ENCODE results near the gene CACNA1G. TPM values are rescaled to one million over a fixed set of nuclear protein-coding genes. Genes with fewer than 3 reads are reported as not detected.

The CACNA1G gene
- total and polyA plus RNA-seq, 3 donors from 2014 or later, result 1.3 to 1.7 (median 1.7) TPM

DNA sequence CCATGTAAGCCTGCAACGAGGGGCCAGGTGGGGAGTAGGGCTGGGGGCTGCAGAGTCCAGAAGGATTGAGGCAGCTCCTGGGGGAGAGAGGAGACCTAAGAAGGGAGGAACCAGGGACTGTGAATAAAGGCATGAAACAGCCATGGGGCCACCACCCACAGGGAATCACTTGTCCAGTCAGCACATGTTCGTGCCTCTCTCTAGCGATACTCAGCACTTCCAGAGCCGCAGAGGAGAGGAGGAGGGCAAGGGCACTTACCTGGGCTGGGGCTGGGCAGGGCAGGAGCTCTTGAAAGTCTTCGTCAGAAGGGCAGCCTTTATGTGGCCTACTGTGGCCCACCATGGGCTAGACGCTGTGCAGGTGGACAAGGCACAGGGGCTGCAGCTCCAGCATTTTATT lies 24.2 kb downstream of the CACNA1G start:
- H3K4me1 ChIP-seq, result peaks cover 24% of the 10 kb centered on the region
- no peaks in the 10 kb centered on the region for H3K36me3 ChIP-seq (ENCODE audit: low read depth, missing control alignments)
- 78 to 85% methylated on average over 6 of the region's 6 CpGs for WGBS, 2 donors
- no peaks in the 10 kb centered on the region for H3K9me3 ChIP-seq
- no peak overlapping the region for H3K27ac ChIP-seq
- H3K27me3 ChIP-seq, result no peaks in the 10 kb centered on the region
- TF ChIP-seq, protein P1, sequence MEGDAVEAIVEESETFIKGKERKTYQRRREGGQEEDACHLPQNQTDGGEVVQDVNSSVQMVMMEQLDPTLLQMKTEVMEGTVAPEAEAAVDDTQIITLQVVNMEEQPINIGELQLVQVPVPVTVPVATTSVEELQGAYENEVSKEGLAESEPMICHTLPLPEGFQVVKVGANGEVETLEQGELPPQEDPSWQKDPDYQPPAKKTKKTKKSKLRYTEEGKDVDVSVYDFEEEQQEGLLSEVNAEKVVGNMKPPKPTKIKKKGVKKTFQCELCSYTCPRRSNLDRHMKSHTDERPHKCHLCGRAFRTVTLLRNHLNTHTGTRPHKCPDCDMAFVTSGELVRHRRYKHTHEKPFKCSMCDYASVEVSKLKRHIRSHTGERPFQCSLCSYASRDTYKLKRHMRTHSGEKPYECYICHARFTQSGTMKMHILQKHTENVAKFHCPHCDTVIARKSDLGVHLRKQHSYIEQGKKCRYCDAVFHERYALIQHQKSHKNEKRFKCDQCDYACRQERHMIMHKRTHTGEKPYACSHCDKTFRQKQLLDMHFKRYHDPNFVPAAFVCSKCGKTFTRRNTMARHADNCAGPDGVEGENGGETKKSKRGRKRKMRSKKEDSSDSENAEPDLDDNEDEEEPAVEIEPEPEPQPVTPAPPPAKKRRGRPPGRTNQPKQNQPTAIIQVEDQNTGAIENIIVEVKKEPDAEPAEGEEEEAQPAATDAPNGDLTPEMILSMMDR (IDR thresholded peaks at IDR 0.05), result no peak
- H3K4me3 ChIP-seq, result no peak overlapping the region
- no peak for DNase-seq
- intact Hi-C loops (cut with DNase I; ENCODE audit: low total_unique reads), result no loop called here

DNA sequence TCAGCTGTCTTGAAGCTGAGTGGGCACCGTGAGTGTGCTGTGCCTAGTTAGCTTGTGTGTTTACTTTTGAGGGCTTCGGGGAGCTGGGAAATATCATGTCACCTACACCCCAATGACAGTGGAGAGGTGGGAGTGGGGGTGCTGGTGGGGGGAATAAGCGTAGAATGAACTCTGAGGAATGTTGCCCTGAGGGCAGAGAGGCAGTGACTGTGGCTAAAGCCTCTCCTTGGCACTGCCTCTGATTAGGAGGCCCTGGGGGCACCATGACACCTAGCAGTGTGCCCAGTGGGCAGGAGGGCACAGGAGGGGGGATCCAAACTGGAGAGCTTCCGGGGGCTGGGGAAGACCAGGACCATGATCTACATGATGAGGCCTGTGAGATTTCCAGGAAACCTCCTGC lies 24.8 kb downstream of the CACNA1G start:
- Histone ChIP-seq H3K27ac (no peak overlapping the region), H3K4me1 (peaks cover 29% of the 10 kb centered on the region), H3K36me3 (ENCODE audit: low read depth, missing control alignments) (no peaks in the 10 kb centered on the region), H3K4me3 (no peak overlapping the region), H3K9me3 (no peaks in the 10 kb centered on the region), H3K27me3 (no peaks in the 10 kb centered on the region)
- 88 to 92% methylated on average over 4 of the region's 4 CpGs for WGBS, 2 donors
- TF ChIP-seq, protein P1 (IDR thresholded peaks at IDR 0.05), result no peak
- TF ChIP-seq POLR2A (IDR thresholded peaks at IDR 0.05), result no peak
- DNase-seq, result no peak
- intact Hi-C loops (cut with DNase I; ENCODE audit: low total_unique reads), result no loop called here

DNA sequence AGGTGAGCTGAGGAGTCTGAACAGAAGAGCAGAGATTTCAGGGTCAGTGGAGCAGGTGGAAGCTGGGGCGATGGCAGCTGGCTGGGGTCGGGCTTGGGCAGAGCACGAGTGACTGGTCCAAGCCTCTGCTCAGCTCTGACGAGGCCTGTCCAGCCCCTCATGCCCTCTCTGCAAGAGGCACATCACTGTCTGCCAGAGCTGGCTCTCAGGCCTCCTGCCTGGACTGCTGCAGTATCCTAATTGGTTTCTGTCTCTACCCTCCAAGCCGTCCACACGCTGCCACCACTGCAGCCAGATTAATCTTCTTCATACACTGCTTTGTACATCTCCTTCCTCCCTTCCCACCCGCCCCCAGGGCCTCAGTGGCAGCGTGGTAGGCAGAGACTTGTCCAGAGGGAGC lies 25.4 kb downstream of the CACNA1G start:
- no peaks in the 10 kb centered on the region for H3K36me3 ChIP-seq (ENCODE audit: low read depth, missing control alignments)
- no peaks in the 10 kb centered on the region for H3K9me3 ChIP-seq
- WGBS, 2 donors, result 78 to 93% methylated on average over 8 of the region's 8 CpGs
- H3K4me1 ChIP-seq, result peaks cover 29% of the 10 kb centered on the region
- no peak for TF ChIP-seq POLR2A (IDR thresholded peaks at IDR 0.05)
- TF ChIP-seq, protein P1 (IDR thresholded peaks at IDR 0.05), result no peak
- H3K4me3 ChIP-seq, result no peak overlapping the region
- no peak for DNase-seq
- H3K27ac ChIP-seq, result no peak overlapping the region
- intact Hi-C loops (cut with DNase I; ENCODE audit: low total_unique reads), result no loop called here
- H3K27me3 ChIP-seq, result no peaks in the 10 kb centered on the region

DNA sequence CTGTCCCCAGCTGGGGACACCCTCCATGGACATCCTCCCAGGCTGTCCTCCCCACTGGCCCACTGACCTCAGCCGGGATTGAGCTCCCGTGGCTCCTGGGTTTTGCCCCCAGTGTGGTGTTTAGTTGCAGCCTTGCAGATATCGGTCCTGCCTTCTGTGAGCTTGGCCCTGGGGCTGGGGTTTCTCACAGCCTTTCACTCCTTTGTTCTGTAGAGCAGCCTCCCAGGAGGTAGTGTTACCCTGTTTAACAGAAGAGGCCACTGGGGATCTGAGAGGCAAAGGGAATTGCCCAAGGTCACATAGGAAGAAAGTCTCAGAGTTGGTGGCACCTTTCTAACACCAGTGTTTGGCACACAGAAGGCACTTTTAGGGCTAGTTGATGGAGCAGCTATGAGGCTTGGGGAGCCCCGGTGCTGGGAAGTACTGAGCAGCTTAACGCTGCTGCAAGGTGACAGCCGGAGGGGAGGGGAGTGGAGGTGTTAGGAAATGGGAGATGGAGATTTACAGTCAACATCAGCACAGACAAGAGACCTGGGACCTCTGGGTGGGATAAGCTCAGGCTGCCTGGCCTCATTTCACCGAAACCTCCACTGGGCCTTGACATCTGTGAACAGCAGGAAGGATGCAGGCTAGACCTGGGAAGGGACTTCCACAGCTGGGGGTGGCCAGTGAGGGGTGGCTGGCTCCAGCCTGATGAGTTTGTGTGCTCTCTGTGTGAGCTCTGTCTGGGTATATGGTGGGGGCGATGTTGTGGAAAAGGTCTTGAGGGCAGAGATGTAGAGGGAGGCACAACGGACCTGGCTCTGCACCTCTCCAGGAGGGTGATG lies 26.1 kb downstream of the CACNA1G start:
- TF ChIP-seq, protein P1 (IDR thresholded peaks at IDR 0.05), result no peak
- TF ChIP-seq POLR2A (IDR thresholded peaks at IDR 0.05), result no peak
- Histone ChIP-seq H3K4me1 (peaks cover 29% of the 10 kb centered on the region), H3K4me3 (no peak overlapping the region), H3K36me3 (ENCODE audit: low read depth, missing control alignments) (no peaks in the 10 kb centered on the region), H3K27ac (no peak overlapping the region), H3K9me3 (no peaks in the 10 kb centered on the region), H3K27me3 (no peaks in the 10 kb centered on the region)
- intact Hi-C loops (cut with DNase I; ENCODE audit: low total_unique reads), result no loop called here
- WGBS, 2 donors, result 79 to 82% methylated on average over 9 of the region's 9 CpGs
- no peak for DNase-seq

DNA sequence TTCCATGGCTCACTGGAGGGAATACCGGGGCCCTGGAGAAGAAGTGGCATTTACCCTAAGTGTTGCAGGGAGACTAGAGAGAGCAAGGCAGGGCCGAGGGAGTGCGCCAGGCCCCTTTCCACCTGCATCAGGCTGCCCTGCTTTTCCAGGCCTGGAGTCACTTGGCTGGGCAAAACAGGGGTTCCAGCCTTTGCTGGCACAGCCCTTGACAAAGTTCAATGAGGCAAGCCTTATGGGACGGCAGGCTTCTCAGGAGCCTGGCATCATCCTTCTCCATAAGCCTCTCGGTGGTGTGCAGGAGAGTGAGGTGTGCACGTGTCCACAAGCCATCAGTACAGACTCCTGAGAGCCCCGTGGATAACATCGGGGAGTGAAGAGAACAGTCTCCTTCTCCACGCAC lies 27.1 kb downstream of the CACNA1G start:
- no peak for DNase-seq
- Histone ChIP-seq H3K4me3 (no peak overlapping the region), H3K4me1 (peaks cover 29% of the 10 kb centered on the region), H3K27me3 (no peaks in the 10 kb centered on the region), H3K9me3 (no peaks in the 10 kb centered on the region), H3K27ac (peak overlapping the region in 1 of 2 donors; percentile 10), H3K36me3 (ENCODE audit: low read depth, missing control alignments) (no peaks in the 10 kb centered on the region)
- intact Hi-C loops (cut with DNase I; ENCODE audit: low total_unique reads), result no loop called here
- WGBS, 2 donors, result 62 to 82% methylated on average over 7 to 9 of the region's 9 CpGs
- TF ChIP-seq, protein P1 (IDR thresholded peaks at IDR 0.05), result no peak
- TF ChIP-seq POLR2A (IDR thresholded peaks at IDR 0.05), result no peak

Measured in testis (tissue), 3 donors.